GM19239 (cell line): ENCODE data around the gene PIKFYVE.
"Not testable (repeated sequence)": the region's sequence is repeated elsewhere in the genome, so short reads cannot be mapped to it uniquely, and the experiment has no call there.

Experiments
- DNase-seq: peaks from one replicate; pipeline ENCODE4 v3.0.0; 2011; ENCODE audit warnings: low spot score; ENCODE audit not compliant: insufficient read length
- FAIRE-seq: peaks from 2 replicates; lab custom pipeline; 2011; peaks lifted over from hg19 to GRCh38; lab: Jason Lieb, UNC

Gene PIKFYVE

GRCh38 chr2:208354964-208355381, 88.9 kb downstream of the PIKFYVE start:
- DNase-seq (no peak), FAIRE-seq (no peak)

- FAIRE-seq, DNase-seq: not testable (repeated sequence)
Observed at GRCh38 chr2:208356420-208356819, 90.4 kb downstream of the PIKFYVE start.

- FAIRE-seq (peak; percentile 45), DNase-seq (no peak)
Observed at GRCh38 chr2:208356846-208357574, 91.0 kb downstream of the PIKFYVE start.

GRCh38 chr2:208358758-208359631, 92.9 kb downstream of the PIKFYVE start:
- FAIRE-seq: no peak
- DNase-seq: no peak

GRCh38 chr2:208359632-208359986, 93.6 kb downstream of the PIKFYVE start:
- no peak for FAIRE-seq
- DNase-seq: no peak

GRCh38 chr2:208360259-208361076, 94.4 kb downstream of the PIKFYVE start:
- DNase-seq (no peak), FAIRE-seq (no peak)

GRCh38 chr2:208361077-208361441, 95.0 kb downstream of the PIKFYVE start:
- no peak for DNase-seq
- no peak for FAIRE-seq

GRCh38 chr2:208363485-208363884, 97.4 kb downstream of the PIKFYVE start:
- no peak for FAIRE-seq
- no peak for DNase-seq

- FAIRE-seq (no peak), DNase-seq (no peak)
Observed at GRCh38 chr2:208366215-208367127, 100.4 kb downstream of the PIKFYVE start.

- DNase-seq (no peak), FAIRE-seq (no peak)
Observed at GRCh38 chr2:208369091-208369490, 103.0 kb downstream of the PIKFYVE start.

GRCh38 chr2:208370881-208371633, 105.0 kb downstream of the PIKFYVE start:
- FAIRE-seq: no peak
- no peak for DNase-seq

- DNase-seq (no peak), FAIRE-seq (no peak)
Observed at GRCh38 chr2:208371634-208371935, 105.5 kb downstream of the PIKFYVE start.

GRCh38 chr2:208373460-208374089, 107.5 kb downstream of the PIKFYVE start:
- DNase-seq (peak; percentile 35), FAIRE-seq (peak; percentile 88)

- no peak for FAIRE-seq
Observed at GRCh38 chr2:208375491-208376068, 109.5 kb downstream of the PIKFYVE start.

GRCh38 chr2:208377344-208377860, 111.3 kb downstream of the PIKFYVE start:
- not testable (repeated sequence) for DNase-seq, FAIRE-seq

More at GRCh38 chr2:208375491-208376068, 109.5 kb downstream of the PIKFYVE start:
- no peak for DNase-seq

- DNase-seq (no peak), FAIRE-seq (no peak)
Observed at GRCh38 chr2:208379192-208379591, 113.1 kb downstream of the PIKFYVE start.

- FAIRE-seq: no peak
- DNase-seq: no peak
Observed at GRCh38 chr2:208384637-208385036, 118.6 kb downstream of the PIKFYVE start.

GRCh38 chr2:208386541-208386940, 120.5 kb downstream of the PIKFYVE start:
- FAIRE-seq (no peak), DNase-seq (no peak)
